Measurements from ENCODE around the gene DNAJC5. TPM values are rescaled to one million over a fixed set of nuclear protein-coding genes. Genes with fewer than 3 reads are reported as not detected.
A peak's percentile ranks its signal among the peaks of the same experiment; 100 is the strongest.

The DNAJC5 gene
- total RNA-seq, 1 experiment from 2014 or later: 44.9 TPM

DNA sequence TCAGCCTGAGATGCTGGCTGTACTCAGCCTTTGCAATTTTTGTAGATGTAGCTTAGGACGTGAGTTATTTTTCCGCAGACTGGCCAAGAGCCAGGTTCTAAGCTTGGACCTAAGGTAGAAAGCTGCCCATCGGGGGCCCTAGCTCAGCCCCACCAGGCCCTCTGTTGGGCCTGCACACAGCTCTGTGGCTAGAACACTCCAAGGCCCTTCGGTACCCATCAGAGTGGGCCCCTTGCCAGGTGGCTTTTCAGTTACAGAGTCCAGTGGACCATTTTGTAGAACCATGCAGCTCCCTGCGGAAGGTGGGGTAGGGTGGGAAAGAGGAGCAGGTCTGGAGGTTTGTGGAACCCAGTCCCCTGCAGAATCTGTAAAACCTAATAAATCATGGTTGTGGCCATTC lies 38.7 kb downstream of the DNAJC5 start:
- H3K9me3 ChIP-seq (ENCODE audit: low read depth, low read length, poor library complexity, severe bottlenecking): no peaks in the 10 kb centered on the region
- CTCF ChIA-PET: no interaction called here
- no peak for TF ChIP-seq EZH2 (IDR thresholded peaks at IDR 0.05; ENCODE audit: borderline replicate concordance, low read depth, low read length, poor library complexity, severe bottlenecking)
- TF ChIP-seq, protein P1, sequence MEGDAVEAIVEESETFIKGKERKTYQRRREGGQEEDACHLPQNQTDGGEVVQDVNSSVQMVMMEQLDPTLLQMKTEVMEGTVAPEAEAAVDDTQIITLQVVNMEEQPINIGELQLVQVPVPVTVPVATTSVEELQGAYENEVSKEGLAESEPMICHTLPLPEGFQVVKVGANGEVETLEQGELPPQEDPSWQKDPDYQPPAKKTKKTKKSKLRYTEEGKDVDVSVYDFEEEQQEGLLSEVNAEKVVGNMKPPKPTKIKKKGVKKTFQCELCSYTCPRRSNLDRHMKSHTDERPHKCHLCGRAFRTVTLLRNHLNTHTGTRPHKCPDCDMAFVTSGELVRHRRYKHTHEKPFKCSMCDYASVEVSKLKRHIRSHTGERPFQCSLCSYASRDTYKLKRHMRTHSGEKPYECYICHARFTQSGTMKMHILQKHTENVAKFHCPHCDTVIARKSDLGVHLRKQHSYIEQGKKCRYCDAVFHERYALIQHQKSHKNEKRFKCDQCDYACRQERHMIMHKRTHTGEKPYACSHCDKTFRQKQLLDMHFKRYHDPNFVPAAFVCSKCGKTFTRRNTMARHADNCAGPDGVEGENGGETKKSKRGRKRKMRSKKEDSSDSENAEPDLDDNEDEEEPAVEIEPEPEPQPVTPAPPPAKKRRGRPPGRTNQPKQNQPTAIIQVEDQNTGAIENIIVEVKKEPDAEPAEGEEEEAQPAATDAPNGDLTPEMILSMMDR (conservative IDR thresholded peaks at IDR 0.05; ENCODE audit: low read depth, low read length): no peak
- H3K27me3 ChIP-seq (replicated peaks; ENCODE audit: insufficient read depth, low read depth, low read length, poor library complexity): no peaks in the 10 kb centered on the region
- H3K27ac ChIP-seq (ENCODE audit: low read depth, low read length, poor library complexity, severe bottlenecking): no peak overlapping the region
- intact Hi-C loops (cut with micrococcal nuclease; ENCODE audit: unreplicated experiment): no loop called here
- BruUV-seq (replicated peaks): no TSS peak
- no peaks in the 10 kb centered on the region for H3K4me1 ChIP-seq (ENCODE audit: insufficient read depth, low read length, poor library complexity, severe bottlenecking)
- DNase-seq (ENCODE audit: low spot score): no peak
- POLR2A ChIA-PET (ENCODE audit: low non-redundant PET): no interaction called here
- H3K4me3 ChIP-seq (ENCODE audit: low read depth, low read length, poor library complexity, severe bottlenecking): no peak overlapping the region
- peaks cover 33% of the 10 kb centered on the region for H3K36me3 ChIP-seq (ENCODE audit: insufficient read depth, low read length, poor library complexity, severe bottlenecking)

DNA sequence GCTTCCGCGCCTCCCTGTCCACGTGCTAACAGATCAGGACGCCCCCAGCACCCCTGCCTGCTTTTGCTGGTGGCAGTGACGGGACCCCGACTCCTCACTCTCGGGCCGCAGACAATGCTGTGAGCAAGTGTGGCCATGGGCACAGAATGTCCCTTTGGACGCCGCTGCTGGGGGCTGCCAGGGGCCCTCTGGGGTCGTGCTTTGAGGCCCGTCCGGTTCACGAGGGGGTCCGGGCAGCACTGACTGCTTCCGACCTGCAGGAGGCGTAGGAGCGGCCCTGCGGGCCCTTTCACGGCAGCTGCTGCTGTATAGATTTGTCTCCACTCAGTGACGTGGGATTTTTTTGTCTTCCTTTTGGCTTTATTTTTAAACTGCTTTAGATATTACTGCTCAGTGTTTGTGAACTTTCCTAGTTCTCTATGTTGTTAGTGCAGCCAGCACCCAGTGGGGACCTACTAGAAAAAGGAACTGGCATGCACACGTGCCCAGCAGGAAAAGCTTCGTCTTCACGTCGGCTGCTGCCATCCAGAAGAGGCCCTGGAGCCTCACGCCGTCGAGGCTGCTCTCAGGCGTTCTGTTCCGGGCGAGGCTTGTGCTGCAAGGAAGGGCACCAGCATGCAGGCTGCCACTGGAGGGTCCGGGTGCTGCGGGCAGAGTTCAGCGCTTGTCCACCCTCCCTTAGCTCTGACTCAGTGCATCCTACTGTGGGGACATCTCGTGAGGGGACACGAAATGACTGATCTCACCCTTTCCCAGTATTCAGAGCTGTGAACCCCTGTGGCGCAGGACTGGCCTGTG lies 39.5 kb downstream of the DNAJC5 start:
- no peak for DNase-seq (ENCODE audit: low spot score)
- POLR2A ChIA-PET (ENCODE audit: low non-redundant PET): no interaction called here
- H3K27ac ChIP-seq (ENCODE audit: low read depth, low read length, poor library complexity, severe bottlenecking): no peak overlapping the region
- intact Hi-C loops (cut with micrococcal nuclease; ENCODE audit: unreplicated experiment): no loop called here
- CTCF ChIA-PET: interaction anchor here (0.6 kb wide), 1 partner anchor 494 kb away, joined by 3 read pairs; no protein-coding TSS in a partner anchor
- H3K27me3 ChIP-seq (replicated peaks; ENCODE audit: insufficient read depth, low read depth, low read length, poor library complexity): no peaks in the 10 kb centered on the region
- H3K4me3 ChIP-seq (ENCODE audit: low read depth, low read length, poor library complexity, severe bottlenecking): no peak overlapping the region
- no peak for TF ChIP-seq EZH2 (IDR thresholded peaks at IDR 0.05; ENCODE audit: borderline replicate concordance, low read depth, low read length, poor library complexity, severe bottlenecking)
- TF ChIP-seq, protein P1 (conservative IDR thresholded peaks at IDR 0.05; ENCODE audit: low read depth, low read length): peak; percentile 46
- H3K36me3 ChIP-seq (ENCODE audit: insufficient read depth, low read length, poor library complexity, severe bottlenecking): peaks cover 29% of the 10 kb centered on the region
- no peaks in the 10 kb centered on the region for H3K9me3 ChIP-seq (ENCODE audit: low read depth, low read length, poor library complexity, severe bottlenecking)
- no peaks in the 10 kb centered on the region for H3K4me1 ChIP-seq (ENCODE audit: insufficient read depth, low read length, poor library complexity, severe bottlenecking)
- BruUV-seq (replicated peaks): no TSS peak

DNA sequence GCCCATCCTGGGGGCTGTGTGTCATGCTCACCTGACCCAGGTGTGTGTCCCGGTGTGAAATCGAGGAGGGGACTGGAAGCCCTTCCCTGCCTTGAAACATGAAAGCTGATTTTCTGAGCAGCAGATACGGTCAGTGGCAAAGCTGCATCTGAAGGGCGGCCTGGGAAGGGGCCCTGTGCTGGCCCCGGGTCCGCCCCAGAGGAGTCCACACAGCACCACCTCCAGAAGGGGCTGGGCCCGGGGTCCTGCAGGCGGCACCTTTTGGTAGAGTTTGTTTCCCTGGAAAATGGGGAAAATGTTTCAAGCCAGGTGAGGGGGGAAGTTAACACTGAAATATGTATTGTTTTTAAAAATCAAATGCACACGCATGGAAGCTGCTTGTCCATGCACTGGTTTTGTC lies 40.5 kb downstream of the DNAJC5 start:
- ChIA-PET CTCF (no interaction called here), POLR2A (ENCODE audit: low non-redundant PET) (interaction anchor here (0.5 kb wide), 1 partner anchor 140 kb away, joined by 3 read pairs; no protein-coding TSS in a partner anchor)
- Histone ChIP-seq H3K27me3 (replicated peaks; ENCODE audit: insufficient read depth, low read depth, low read length, poor library complexity) (no peaks in the 10 kb centered on the region), H3K4me3 (ENCODE audit: low read depth, low read length, poor library complexity, severe bottlenecking) (no peak overlapping the region), H3K9me3 (ENCODE audit: low read depth, low read length, poor library complexity, severe bottlenecking) (no peaks in the 10 kb centered on the region), H3K4me1 (ENCODE audit: insufficient read depth, low read length, poor library complexity, severe bottlenecking) (no peaks in the 10 kb centered on the region), H3K36me3 (ENCODE audit: insufficient read depth, low read length, poor library complexity, severe bottlenecking) (peaks cover 31% of the 10 kb centered on the region), H3K27ac (ENCODE audit: low read depth, low read length, poor library complexity, severe bottlenecking) (no peak overlapping the region)
- BruUV-seq (replicated peaks): no TSS peak
- TF ChIP-seq, protein P1 (conservative IDR thresholded peaks at IDR 0.05; ENCODE audit: low read depth, low read length): no peak
- TF ChIP-seq EZH2 (IDR thresholded peaks at IDR 0.05; ENCODE audit: borderline replicate concordance, low read depth, low read length, poor library complexity, severe bottlenecking): no peak
- no peak for DNase-seq (ENCODE audit: low spot score)
- intact Hi-C loops (cut with micrococcal nuclease; ENCODE audit: unreplicated experiment): no loop called here

Data from A673 (cell line).